Stimulated activated CD8-positive, alpha-beta memory T cell treated with anti-CD3 and anti-CD28 coated beads, Interleukin-15, amount 100 ng/mL, for 48 hours (primary cell): Measurements from ENCODE around the gene CDK6.
"Not testable (repeated sequence)": the region's sequence is repeated elsewhere in the genome, so short reads cannot be mapped to it uniquely, and the experiment has no call there.

Experiments used
- DNase-seq, 2 donors: peaks; one replicate each; pipeline ENCODE4 v3.0.0-alpha.2; 2020; ENCODE audit warnings: low read depth in 2 of 2

Gene CDK6

GRCh38 chr7:92762851-92763250 lies 73.5 kb downstream of the CDK6 start:
- no peak for DNase-seq

- no peak for DNase-seq
Measured at GRCh38 chr7:92761391-92762097, 74.8 kb downstream of the CDK6 start.

- no peak for DNase-seq
Measured at GRCh38 chr7:92758796-92759431, 77.5 kb downstream of the CDK6 start.

- not testable (repeated sequence) for DNase-seq
Measured at GRCh38 chr7:92757311-92757910, 79.0 kb downstream of the CDK6 start.

GRCh38 chr7:92755680-92756079 lies 80.7 kb downstream of the CDK6 start:
- DNase-seq, result no peak

- no peak for DNase-seq
Measured at GRCh38 chr7:92754919-92755581, 81.3 kb downstream of the CDK6 start.

- DNase-seq, result no peak
Measured at GRCh38 chr7:92753614-92754013, 82.8 kb downstream of the CDK6 start.

- DNase-seq, result no peak
Measured at GRCh38 chr7:92751902-92752901, 84.2 kb downstream of the CDK6 start.

- no peak for DNase-seq
Measured at GRCh38 chr7:92750946-92751345, 85.4 kb downstream of the CDK6 start.

- no peak for DNase-seq
Measured at GRCh38 chr7:92750447-92750839, 85.9 kb downstream of the CDK6 start.

GRCh38 chr7:92749832-92750446 lies 86.4 kb downstream of the CDK6 start:
- no peak for DNase-seq

GRCh38 chr7:92749327-92749755 lies 87.0 kb downstream of the CDK6 start:
- no peak for DNase-seq

- DNase-seq, result no peak
Measured at GRCh38 chr7:92748495-92748894, 87.9 kb downstream of the CDK6 start.

- no peak for DNase-seq
Measured at GRCh38 chr7:92747041-92747835, 89.1 kb downstream of the CDK6 start.

GRCh38 chr7:92745241-92745640 lies 91.1 kb downstream of the CDK6 start:
- no peak for DNase-seq

- DNase-seq, result not testable (repeated sequence)
Measured at GRCh38 chr7:92744180-92744579, 92.2 kb downstream of the CDK6 start.

GRCh38 chr7:92742186-92742585 lies 94.2 kb downstream of the CDK6 start:
- DNase-seq, result no peak

GRCh38 chr7:92740700-92741126 lies 95.7 kb downstream of the CDK6 start:
- DNase-seq, result no peak

- DNase-seq, result no peak
Measured at GRCh38 chr7:92740134-92740533, 96.2 kb downstream of the CDK6 start.

- DNase-seq, result no peak
Measured at GRCh38 chr7:92739091-92739490, 97.3 kb downstream of the CDK6 start.
